ENCODE results near the gene NOL11.
"Not testable (repeated sequence)": the region's sequence is repeated elsewhere in the genome, so short reads cannot be mapped to it uniquely, and the experiment has no call there.

NOL11 gene

GRCh38 chr17:67717624-67718324 is at the start of gene NOL11:
TSS of gene NOL11 (plus strand) at chr17:67717936. CDS start at chr17:67717948, 12 bp downstream.
- peak; percentile 93 for DNase-seq

DNA sequence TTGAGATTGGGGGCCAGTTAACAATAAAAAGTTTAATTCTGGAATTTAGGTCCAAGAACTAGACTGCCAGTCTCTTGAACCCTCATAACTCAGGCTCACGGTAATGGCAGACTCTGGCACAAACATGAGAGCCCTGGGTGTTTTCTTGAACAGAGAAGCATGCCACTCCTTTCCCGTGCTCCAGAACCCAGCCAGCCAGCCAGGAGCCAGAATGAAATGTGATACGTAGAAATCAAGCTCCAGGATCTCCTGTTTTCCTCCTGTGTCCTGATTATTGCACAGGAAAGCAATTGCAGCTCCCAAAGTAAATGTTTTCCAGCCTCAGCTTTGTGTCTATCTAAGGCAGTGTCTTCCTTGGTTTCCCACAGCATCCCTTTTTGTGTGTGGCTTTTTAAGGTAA is 46.2 kb upstream of the NOL11 start:
- no peak for DNase-seq

DNA sequence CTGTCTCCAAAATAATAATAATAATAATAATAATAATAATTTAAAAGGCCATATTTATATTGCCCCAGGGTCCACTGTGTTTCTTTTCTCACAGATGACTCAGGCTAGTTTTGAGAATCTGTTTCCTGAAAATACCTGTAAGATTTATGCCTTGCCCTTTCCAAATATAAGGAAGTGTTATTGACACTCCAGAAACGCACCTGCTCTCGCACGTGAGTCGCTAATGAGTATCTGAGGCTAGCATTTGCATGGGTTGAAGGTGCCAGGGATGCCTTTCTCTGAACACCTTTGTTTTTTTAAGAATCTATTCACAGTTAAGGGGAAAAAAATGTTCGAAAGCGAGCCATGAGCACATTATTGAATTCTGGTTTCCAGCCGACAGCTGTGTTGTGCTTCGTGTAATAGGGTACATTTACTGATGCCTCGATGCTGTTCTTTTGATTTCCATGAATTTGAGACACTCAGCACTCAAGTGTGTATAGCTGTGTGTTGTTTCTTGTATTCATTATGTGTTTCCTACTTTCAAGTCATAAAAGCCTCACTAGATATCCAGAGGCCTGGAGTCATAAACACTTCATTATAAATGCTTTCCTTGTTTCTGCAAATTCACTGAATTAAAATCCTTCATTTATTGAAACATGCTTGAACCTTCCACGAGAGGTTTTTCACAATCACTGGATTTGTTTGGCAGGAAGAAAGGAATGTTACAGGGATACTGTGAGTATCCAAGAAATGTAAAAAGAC is 45.0 kb upstream of the NOL11 start:
- no peak for DNase-seq

DNA sequence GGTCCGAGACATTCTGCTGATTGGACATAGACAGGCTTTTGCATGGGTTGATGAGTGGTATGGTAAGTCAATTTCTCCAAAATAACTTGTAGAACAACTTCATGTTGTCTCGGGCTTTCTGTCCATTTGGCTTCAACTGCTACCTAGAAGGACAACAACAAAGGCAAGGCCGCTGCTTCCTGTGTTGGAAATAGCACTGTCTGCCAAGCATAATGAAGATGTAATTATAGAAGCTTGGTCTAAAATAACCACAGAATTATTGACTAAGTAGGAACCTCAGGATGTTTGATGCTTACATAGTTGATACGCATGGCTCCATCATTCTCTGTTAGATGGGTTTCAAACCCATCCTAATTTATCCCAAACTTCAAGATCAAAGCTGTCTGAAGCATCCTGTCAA is 42.3 kb upstream of the NOL11 start:
- no peak for DNase-seq

DNA sequence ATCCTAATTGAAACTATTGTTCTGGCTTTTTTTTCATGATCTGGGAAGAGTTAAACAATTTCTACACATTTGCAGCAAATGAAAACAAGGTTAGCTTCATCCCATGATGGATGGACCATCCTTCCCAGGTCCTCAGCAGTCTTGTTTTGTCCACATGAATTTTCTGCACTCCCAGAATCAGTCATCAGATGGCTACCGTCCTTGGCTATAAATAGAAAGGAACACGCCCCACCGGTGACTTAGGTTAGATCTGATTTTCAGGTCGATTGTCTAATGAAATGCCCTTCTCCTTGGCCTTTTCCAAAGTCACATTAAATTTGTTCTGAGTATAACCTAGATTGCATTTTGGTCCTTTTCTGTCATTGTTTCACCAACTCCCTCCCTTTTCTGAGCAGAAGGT is 41.4 kb upstream of the NOL11 start:
- DNase-seq, result no peak

- no peak for DNase-seq
Observed at GRCh38 chr17:67678414-67678813, 39.3 kb upstream of the NOL11 start.

DNA sequence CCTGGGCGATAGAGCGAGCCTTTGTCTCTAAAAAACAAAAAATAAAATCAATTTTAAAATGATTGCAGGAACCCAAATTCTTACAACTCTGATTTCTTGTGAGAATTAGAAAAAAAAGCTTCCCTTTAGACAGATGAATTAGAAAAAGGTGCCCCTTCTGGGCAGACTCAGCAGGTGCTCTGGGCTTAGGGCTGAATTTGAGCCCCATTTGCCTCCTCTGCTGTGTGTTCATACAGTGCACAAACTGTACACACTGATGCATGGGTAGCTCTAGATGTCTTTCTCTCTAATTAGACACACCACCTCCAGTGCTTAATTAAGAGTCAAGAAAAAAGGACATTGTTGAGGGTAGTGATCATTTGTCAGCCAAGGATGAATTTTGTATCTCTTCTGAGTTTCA is 38.5 kb upstream of the NOL11 start:
- no peak for DNase-seq

DNA sequence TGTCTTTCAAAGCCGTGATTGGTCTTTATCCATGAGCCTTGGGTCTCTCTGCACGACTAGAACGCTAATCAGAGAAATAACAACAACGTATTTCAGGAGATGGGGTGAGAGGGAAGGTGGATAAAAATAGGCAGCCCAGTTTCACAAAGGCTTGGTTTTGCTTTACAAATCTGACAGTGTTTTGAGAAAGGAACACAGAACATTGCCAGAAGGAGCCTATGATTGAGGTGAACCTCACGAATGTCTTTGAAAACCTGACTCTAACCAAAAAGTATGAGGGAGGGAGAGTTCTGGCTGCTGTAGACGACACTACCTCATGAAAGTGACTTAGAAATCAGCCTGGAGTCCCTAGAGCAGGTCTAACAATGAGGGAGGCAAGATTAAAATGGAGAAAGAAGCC is 38.0 kb upstream of the NOL11 start:
- DNase-seq, result no peak

DNA sequence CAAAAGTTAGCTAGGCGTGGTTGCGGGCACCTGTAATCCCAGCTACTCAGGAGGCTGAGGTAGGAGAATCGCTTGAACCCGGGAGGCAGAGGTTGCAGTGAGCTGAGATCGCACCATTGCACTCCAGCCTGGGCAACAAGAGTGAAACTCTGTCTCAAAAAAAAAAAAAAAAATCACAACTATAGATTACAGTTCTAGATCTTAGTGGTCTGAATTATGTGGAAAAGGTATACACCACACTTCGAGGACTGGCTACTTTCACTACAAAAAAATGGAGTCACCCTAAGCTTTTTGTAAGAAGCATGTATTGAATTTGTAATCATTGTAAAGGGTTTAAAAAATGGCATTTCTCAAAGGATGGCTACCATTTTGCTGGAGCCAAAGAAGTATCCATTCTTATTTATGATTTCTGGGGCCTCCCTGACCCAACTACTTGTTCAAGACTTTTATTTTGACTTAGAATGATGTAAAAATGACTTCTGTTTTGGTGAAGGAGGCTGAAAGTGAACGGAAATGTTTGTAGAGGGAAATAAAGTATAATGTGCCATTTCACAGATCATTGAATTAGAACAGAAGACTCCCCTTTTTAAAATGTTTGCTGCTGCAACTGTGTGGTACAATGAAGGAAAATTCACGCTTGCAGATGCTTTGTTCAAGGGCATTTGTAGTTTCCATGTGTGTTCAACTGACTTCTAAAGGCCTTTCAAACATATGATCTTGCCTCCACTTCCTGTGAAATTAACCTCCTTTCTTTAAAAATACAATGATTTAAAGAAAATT is 37.1 kb upstream of the NOL11 start:
- DNase-seq, result no peak

DNA sequence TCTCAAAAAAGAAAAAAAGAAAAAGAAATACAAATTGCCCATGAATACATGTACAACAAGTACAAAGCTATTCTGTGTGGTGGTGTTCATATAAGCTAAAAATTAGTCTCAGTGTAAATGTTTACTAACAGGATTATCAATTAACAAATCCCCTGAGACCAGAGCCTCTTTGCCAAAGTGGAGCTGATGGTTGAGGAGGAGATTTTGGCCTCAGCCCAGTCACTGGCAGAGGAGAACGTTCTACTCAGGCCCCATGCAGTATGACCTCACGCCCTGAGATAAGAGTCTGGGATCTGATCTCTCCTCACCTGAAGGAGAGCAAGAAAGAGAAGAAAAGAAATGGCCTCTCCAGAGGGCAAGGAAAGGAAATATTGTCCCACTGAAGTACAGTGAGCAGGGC is 35.5 kb upstream of the NOL11 start:
- DNase-seq, result no peak

GRCh38 chr17:67685351-67685750 is 32.4 kb upstream of the NOL11 start:
- no peak for DNase-seq

DNA sequence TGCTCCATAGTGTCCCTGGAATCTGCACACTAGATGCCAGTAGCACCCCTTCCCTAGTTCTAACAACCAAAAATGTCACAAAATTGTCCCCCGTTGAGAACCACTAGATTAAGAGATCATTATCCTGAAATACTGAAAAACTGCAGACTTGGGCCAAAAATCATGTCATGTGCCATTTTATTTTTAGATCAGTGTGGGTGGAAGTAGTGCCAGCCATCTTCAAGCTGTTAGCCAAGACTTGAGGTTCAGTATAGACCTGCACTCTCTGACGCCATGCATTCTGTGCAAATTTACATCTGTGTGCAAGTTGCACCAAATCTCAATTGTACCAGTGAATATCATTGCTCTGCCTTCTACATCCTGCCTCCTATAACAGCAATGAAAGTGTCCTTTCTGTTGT is 31.5 kb upstream of the NOL11 start:
- no peak for DNase-seq

GRCh38 chr17:67687511-67687910 is 30.2 kb upstream of the NOL11 start:
- no peak for DNase-seq

- no peak for DNase-seq
Observed at GRCh38 chr17:67689534-67690177, 28.1 kb upstream of the NOL11 start.

DNA sequence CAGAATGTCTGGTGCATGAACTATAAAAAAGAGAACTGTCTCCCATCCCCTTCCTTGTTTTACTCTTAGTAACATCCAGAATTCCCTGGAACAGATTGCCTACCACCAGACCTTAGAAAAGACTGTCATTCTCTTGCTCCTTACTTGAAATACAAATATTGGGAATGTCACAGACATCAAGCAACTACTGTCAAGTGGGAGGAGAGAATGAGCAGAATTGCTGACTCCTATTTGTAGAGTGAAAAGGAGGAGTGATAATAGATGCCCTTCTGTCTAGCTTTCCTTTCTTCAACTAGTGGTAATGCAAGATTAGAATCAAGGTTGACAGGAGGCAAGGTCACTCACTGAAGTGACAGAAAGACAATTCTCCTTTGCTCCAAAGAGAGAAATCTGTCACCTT is 23.9 kb upstream of the NOL11 start:
- DNase-seq, result no peak

- no peak for DNase-seq
Observed at GRCh38 chr17:67696347-67696746, 21.4 kb upstream of the NOL11 start.

GRCh38 chr17:67696853-67697498 is 20.8 kb upstream of the NOL11 start:
- DNase-seq, result no peak

DNA sequence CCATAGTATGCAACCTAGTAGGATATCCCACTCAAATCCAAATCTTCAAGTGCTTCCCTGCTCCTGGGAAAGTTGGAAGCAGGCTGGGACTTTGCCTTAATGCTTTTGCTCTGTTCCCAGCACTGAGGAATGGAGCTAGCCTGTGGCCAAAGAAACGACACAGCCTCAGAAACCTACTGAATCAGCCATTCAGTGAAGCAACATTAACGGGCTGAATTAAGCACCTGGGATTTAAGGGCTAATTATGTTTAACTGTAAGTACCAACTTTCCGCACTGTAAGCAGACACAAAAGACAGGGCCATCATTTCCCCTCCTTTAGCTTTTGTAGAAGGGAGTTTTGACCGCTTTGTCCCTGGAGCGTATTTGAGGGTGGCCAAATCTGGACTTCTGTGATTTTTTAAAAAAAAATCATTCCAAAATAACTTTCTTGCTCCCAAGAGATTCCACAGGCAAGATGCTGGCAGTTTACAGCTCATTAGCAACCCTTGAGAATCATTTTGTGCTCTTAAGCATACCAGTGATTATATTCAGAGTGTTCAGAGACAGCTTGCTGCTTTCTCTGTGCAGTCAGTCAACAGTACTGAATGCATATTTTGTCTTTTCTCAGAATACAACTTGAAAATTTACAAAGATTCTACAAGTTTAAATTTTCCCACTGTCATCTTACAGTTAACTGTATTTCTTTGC is 17.6 kb upstream of the NOL11 start:
- DNase-seq, result no peak

GRCh38 chr17:67700725-67701119 is 17.0 kb upstream of the NOL11 start:
- no peak for DNase-seq

GRCh38 chr17:67702861-67703260 is 14.9 kb upstream of the NOL11 start:
- DNase-seq, result not testable (repeated sequence)

- DNase-seq, result no peak
Observed at GRCh38 chr17:67707442-67707841, 10.3 kb upstream of the NOL11 start.

DNA sequence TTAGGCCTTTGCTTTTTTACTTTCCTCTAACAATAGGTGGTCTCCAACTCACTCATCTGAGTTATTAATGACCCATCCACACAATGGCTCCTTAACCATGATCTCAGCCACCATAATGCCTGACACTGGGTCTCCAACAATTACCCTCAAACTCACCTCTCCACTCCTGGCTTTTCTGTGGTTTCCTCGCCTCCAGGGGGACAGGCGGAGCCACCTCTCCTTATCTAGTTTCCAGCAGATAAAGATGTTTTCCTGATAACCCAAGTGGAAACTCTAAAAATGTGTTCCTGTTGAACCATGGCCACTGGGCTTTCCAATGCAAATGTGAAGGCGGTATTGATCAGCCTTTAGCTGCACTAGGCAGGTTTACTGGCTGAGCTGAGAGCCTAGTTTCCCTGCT is 9.4 kb upstream of the NOL11 start:
- DNase-seq, result no peak

Measured in NCI-H1048 (cell line).